ENCODE measurements around the gene MEGF9. TPM values are rescaled to one million over a fixed set of nuclear protein-coding genes. Genes with fewer than 3 reads are reported as not detected.

MEGF9 gene
- total RNA-seq, 2 donors from 2014 or later: 5.0 to 10.7 TPM

GRCh38 chr9:120726484-120726883, 12.2 kb upstream of the MEGF9 start:
- H3K27ac ChIP-seq (ENCODE audit: low read depth, low read length): no peak overlapping the region
- no peak overlapping the region for H3K27ac Mint-ChIP-seq
- no peak overlapping the region for H3K4me3 Mint-ChIP-seq
- DNase-seq: no peak
- no peaks in the 10 kb centered on the region for H3K36me3 Mint-ChIP-seq (ENCODE audit: low read depth)
- no peaks in the 10 kb centered on the region for H3K36me3 ChIP-seq (ENCODE audit: control insufficient read depth, insufficient read depth, low read length)
- H3K4me1 ChIP-seq (ENCODE audit: control insufficient read depth, insufficient read depth, low read length): peaks cover 14% of the 10 kb centered on the region
- H3K9me3 ChIP-seq (ENCODE audit: control insufficient read depth, low read length): no peaks in the 10 kb centered on the region
- no peaks in the 10 kb centered on the region for H3K9me3 Mint-ChIP-seq
- no peaks in the 10 kb centered on the region for H3K27me3 Mint-ChIP-seq (ENCODE audit: insufficient read depth)
- WGBS, 2 experiments (ENCODE audit: insufficient coverage in 1 of 2, insufficient read length in 1 of 2): 69 to 93% methylated on average over 1 to 2 of the region's 2 CpGs
- peaks cover 28% of the 10 kb centered on the region for H3K4me1 Mint-ChIP-seq
- H3K4me3 ChIP-seq (ENCODE audit: low read length): no peak overlapping the region
- no peak overlapping the region for H3K9ac ChIP-seq (ENCODE audit: extremely low read depth, low read length, poor library complexity, severe bottlenecking)
- no peak for TF ChIP-seq CTCF (conservative IDR thresholded peaks at IDR 0.05)
- no peaks in the 10 kb centered on the region for H3K27me3 ChIP-seq (ENCODE audit: control insufficient read depth, insufficient read depth, low read length, poor library complexity, severe bottlenecking)

GRCh38 chr9:120725907-120726306, 11.6 kb upstream of the MEGF9 start:
- Mint-ChIP-seq H3K27me3 (ENCODE audit: insufficient read depth) (no peaks in the 10 kb centered on the region), H3K27ac (no peak overlapping the region), H3K4me3 (no peak overlapping the region), H3K4me1 (peaks cover 22% of the 10 kb centered on the region), H3K9me3 (no peaks in the 10 kb centered on the region), H3K36me3 (ENCODE audit: low read depth) (no peaks in the 10 kb centered on the region)
- Histone ChIP-seq H3K4me1 (ENCODE audit: control insufficient read depth, insufficient read depth, low read length) (peaks cover 9% of the 10 kb centered on the region), H3K27ac (ENCODE audit: low read depth, low read length) (no peak overlapping the region), H3K9me3 (ENCODE audit: control insufficient read depth, low read length) (no peaks in the 10 kb centered on the region), H3K4me3 (ENCODE audit: low read length) (no peak overlapping the region), H3K27me3 (ENCODE audit: control insufficient read depth, insufficient read depth, low read length, poor library complexity, severe bottlenecking) (no peaks in the 10 kb centered on the region), H3K9ac (ENCODE audit: extremely low read depth, low read length, poor library complexity, severe bottlenecking) (no peak overlapping the region), H3K36me3 (ENCODE audit: control insufficient read depth, insufficient read depth, low read length) (no peaks in the 10 kb centered on the region)
- TF ChIP-seq CTCF (conservative IDR thresholded peaks at IDR 0.05): no peak
- 90 to 100% methylated on average over 1 of the region's 1 CpG for WGBS, 2 experiments (ENCODE audit: insufficient coverage in 1 of 2, insufficient read length in 1 of 2)
- DNase-seq: no peak

GRCh38 chr9:120724757-120725400, 10.6 kb upstream of the MEGF9 start:
- TF ChIP-seq CTCF (conservative IDR thresholded peaks at IDR 0.05): no peak
- peaks cover 14% of the 10 kb centered on the region for H3K4me1 Mint-ChIP-seq
- H3K27me3 Mint-ChIP-seq (ENCODE audit: insufficient read depth): no peaks in the 10 kb centered on the region
- Histone ChIP-seq H3K4me3 (ENCODE audit: low read length) (no peak overlapping the region), H3K9me3 (ENCODE audit: control insufficient read depth, low read length) (no peaks in the 10 kb centered on the region), H3K27me3 (ENCODE audit: control insufficient read depth, insufficient read depth, low read length, poor library complexity, severe bottlenecking) (no peaks in the 10 kb centered on the region), H3K36me3 (ENCODE audit: control insufficient read depth, insufficient read depth, low read length) (no peaks in the 10 kb centered on the region), H3K27ac (ENCODE audit: low read depth, low read length) (no peak overlapping the region), H3K9ac (ENCODE audit: extremely low read depth, low read length, poor library complexity, severe bottlenecking) (no peak overlapping the region), H3K4me1 (ENCODE audit: control insufficient read depth, insufficient read depth, low read length) (peaks cover 8% of the 10 kb centered on the region)
- no peaks in the 10 kb centered on the region for H3K9me3 Mint-ChIP-seq
- 94% methylated on average over 1 of the region's 1 CpG; no CpG with 5 or more reads in 1 of the 2 experiments for WGBS, 2 experiments (ENCODE audit: insufficient coverage in 1 of 2, insufficient read length in 1 of 2)
- no peaks in the 10 kb centered on the region for H3K36me3 Mint-ChIP-seq (ENCODE audit: low read depth)
- H3K27ac Mint-ChIP-seq: no peak overlapping the region
- H3K4me3 Mint-ChIP-seq: no peak overlapping the region
- DNase-seq: no peak
